AG10803 (cell line): Measurements from ENCODE around the gene UQCRFS1.

ENCODE experiments used
- DNase-seq: peaks from one replicate; pipeline ENCODE4 v3.0.0; 2010; ENCODE audit warnings: low read depth
- H3K4me3 ChIP-seq: 2 replicates; pipeline ENCODE4 v1.5.1; 2011; ENCODE audit warnings: mild to moderate bottlenecking, low read length, control low read depth
- TF ChIP-seq, protein P1 (sequence below): conservative IDR thresholded peaks from 2 replicates; pipeline ENCODE4 v1.5.1; 2011; ENCODE audit warnings: mild to moderate bottlenecking, low read length, control low read depth, inconsistent platforms

Gene UQCRFS1

DNA sequence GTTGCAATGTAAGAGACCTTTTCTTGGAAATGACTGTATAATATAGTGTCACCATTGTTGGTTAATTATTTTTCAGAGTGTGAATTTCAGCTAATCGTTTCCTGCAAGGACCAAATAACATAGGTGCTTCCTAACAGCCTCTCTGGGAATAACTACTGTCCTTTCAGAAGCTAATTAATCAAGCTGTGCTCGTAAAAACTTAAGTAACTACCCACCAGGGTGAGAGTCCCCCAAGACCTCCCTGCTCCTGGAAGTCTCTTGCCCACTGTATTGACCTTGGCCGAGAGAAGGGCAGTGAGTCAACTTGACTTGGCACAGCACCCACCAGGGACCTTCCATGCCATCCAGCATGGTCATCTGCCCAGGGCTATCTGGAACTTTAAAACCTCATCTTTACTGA is 50.3 kb downstream of the UQCRFS1 start:
- H3K4me3 ChIP-seq = no peak overlapping the region
- TF ChIP-seq, protein P1, sequence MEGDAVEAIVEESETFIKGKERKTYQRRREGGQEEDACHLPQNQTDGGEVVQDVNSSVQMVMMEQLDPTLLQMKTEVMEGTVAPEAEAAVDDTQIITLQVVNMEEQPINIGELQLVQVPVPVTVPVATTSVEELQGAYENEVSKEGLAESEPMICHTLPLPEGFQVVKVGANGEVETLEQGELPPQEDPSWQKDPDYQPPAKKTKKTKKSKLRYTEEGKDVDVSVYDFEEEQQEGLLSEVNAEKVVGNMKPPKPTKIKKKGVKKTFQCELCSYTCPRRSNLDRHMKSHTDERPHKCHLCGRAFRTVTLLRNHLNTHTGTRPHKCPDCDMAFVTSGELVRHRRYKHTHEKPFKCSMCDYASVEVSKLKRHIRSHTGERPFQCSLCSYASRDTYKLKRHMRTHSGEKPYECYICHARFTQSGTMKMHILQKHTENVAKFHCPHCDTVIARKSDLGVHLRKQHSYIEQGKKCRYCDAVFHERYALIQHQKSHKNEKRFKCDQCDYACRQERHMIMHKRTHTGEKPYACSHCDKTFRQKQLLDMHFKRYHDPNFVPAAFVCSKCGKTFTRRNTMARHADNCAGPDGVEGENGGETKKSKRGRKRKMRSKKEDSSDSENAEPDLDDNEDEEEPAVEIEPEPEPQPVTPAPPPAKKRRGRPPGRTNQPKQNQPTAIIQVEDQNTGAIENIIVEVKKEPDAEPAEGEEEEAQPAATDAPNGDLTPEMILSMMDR = no peak

DNA sequence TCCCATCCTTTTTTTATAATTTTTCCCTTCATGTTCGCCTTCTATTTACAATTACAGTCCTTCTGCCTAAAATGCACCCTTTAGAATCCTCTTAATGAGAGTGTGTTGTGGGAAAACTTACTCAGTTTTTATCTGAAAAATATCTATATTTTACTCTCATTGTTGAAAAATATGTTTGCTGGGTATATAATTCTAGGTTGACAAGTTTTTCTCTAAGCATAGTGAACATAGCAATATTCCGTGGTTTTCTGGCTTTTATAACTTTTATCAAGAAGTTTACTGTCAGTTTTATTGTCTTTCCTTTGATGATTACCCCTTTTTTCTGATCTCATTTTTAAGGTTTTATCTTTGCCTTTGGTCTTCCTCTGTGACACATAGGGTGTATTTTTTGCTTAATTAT is 57.3 kb downstream of the UQCRFS1 start:
- H3K4me3 ChIP-seq = no peak overlapping the region
- TF ChIP-seq, protein P1 = no peak
- no peak for DNase-seq

More for the DNA sequence above, 50.3 kb downstream of the UQCRFS1 start:
- DNase-seq = no peak
